WERI-Rb-1 (cell line): ENCODE results near the gene RAD21L1.

Experiments
- DNase-seq: peaks from one replicate; pipeline ENCODE4 v3.0.0-alpha.2; 2020
- H3K27ac ChIP-seq: fragments of 250-450 bp; sonication (Bioruptor Pico); 2 replicates; pipeline ENCODE4 v1.5.1; 2020; ENCODE audit warnings: mild to moderate bottlenecking, moderate library complexity
- H3K27me3 ChIP-seq: fragments of 250-450 bp; sonication (Bioruptor Pico); 2 replicates; pipeline ENCODE4 v1.5.1; 2021; ENCODE audit warnings: mild to moderate bottlenecking, low read depth, moderate library complexity; ENCODE audit not compliant: insufficient read depth, severe bottlenecking
- H3K36me3 ChIP-seq: fragments of 250-450 bp; sonication (Bioruptor Pico); 2 replicates; pipeline ENCODE4 v1.5.1; 2020; ENCODE audit warnings: mild to moderate bottlenecking, moderate library complexity
- H3K4me3 ChIP-seq: 2 replicates; pipeline ENCODE4 v1.5.1; 2011; ENCODE audit warnings: low read depth, mild to moderate bottlenecking, control low read depth, low read length
- H3K9me3 ChIP-seq: fragments of 250-450 bp; sonication (Bioruptor Pico); 2 replicates; pipeline ENCODE4 v1.5.1; 2021; ENCODE audit warnings: mild to moderate bottlenecking, moderate library complexity; ENCODE audit not compliant: severe bottlenecking
- TF ChIP-seq, protein P1 (sequence below): IDR thresholded peaks from 2 replicates; pipeline ENCODE4 v1.5.1; 2011; ENCODE audit warnings: low read depth, mild to moderate bottlenecking, control low read depth, inconsistent platforms, low read length

RAD21L1 gene

DNA sequence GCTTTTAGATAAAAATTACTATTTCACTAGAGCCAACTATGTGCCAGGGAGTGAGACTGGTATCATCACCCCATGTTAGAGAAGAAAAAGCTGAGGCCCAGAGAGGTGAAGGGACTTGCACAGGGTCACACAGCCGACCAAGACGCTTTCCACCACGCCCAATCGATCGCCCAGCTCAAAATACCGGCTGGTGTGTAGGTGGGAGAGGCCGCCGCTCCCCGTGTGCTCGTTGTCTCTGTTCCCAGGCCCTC lies 40.0 kb downstream of the RAD21L1 start:
- H3K4me3 ChIP-seq, result peak overlapping the region; percentile 51
- no peak overlapping the region for H3K27ac ChIP-seq
- no peaks in the 10 kb centered on the region for H3K36me3 ChIP-seq
- no peaks in the 10 kb centered on the region for H3K27me3 ChIP-seq
- TF ChIP-seq, protein P1, sequence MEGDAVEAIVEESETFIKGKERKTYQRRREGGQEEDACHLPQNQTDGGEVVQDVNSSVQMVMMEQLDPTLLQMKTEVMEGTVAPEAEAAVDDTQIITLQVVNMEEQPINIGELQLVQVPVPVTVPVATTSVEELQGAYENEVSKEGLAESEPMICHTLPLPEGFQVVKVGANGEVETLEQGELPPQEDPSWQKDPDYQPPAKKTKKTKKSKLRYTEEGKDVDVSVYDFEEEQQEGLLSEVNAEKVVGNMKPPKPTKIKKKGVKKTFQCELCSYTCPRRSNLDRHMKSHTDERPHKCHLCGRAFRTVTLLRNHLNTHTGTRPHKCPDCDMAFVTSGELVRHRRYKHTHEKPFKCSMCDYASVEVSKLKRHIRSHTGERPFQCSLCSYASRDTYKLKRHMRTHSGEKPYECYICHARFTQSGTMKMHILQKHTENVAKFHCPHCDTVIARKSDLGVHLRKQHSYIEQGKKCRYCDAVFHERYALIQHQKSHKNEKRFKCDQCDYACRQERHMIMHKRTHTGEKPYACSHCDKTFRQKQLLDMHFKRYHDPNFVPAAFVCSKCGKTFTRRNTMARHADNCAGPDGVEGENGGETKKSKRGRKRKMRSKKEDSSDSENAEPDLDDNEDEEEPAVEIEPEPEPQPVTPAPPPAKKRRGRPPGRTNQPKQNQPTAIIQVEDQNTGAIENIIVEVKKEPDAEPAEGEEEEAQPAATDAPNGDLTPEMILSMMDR, result no peak
- DNase-seq, result no peak
- H3K9me3 ChIP-seq, result no peaks in the 10 kb centered on the region

DNA sequence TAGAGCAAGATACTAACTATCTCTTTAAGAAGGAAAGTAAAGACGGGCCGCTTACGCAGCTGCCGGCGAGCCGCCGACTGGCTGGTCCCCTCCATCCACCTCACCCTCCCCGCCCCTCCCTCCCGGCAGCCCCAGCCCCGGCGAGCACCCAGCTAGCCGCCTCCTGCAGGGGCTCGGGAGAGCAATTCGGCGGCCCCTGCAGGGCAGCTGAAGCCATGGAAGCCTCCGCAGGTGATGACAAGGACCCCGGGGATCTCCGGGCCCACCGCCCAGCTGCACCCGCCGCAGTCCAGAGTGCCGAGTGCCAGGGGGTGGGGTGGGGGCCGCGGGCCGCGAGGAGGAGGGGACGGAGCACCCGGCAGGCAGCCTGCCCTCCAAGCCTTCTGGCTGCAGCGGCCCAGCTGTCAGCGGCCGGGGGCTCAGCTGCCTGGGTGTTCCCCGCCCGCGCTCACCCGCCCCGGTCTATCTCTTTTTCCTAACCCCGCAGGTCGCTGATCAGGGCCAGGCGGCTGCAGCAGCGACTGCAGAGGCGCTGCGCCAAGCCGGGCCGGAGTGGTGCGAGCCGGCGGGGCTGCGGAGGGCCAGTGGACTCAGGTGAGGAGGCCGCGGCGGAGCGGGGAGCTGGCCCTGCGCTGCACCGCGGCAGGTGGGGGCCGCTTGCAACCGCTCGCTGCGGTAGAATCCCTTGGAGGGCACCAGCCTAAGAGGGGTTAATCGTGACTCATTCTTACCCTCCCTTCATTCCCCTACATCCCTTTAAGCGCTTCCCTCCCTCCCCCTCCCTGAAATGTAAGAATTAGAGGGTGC lies 40.5 kb downstream of the RAD21L1 start, which contains the start of gene SNPH:
Gene SNPH, plus strand, starts transcription at position 128 of the 807 bp plus-strand sequence. CDS start 29,946 bp downstream, outside the sequence.
- H3K27me3 ChIP-seq, result no peaks in the 10 kb centered on the region
- no peak within 1 kb of the TSS for H3K27ac ChIP-seq
- DNase-seq, result peak; percentile 81
- no peaks in the 10 kb centered on the region for H3K9me3 ChIP-seq
- TF ChIP-seq, protein P1, result no peak
- H3K4me3 ChIP-seq, result peak within 1 kb of the TSS; percentile 51
- H3K36me3 ChIP-seq, result no peaks in the 10 kb centered on the region

DNA sequence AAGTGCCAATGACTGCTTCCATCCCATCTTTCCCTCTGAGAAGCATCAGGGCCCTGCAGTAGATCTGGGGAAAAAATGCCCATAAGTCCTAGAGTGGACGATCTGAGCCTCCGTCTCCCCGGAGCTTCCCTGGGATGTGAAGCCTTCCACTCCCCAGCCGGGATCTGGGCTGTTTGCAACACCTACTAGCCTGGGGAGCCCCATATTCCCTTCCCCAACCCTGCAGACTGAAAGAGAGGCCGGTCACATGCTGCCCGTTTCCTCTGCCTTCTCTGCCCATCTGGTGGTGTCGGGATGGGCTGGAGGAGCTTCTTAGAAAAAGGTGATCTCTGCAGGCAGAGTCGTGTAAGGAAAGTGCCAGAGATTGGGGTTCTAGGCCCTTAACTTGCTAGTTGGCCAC lies 41.3 kb downstream of the RAD21L1 start:
- Histone ChIP-seq H3K4me3 (no peak overlapping the region), H3K36me3 (no peaks in the 10 kb centered on the region), H3K27me3 (no peaks in the 10 kb centered on the region), H3K27ac (no peak overlapping the region), H3K9me3 (no peaks in the 10 kb centered on the region)
- no peak for DNase-seq
- TF ChIP-seq, protein P1, result no peak

DNA sequence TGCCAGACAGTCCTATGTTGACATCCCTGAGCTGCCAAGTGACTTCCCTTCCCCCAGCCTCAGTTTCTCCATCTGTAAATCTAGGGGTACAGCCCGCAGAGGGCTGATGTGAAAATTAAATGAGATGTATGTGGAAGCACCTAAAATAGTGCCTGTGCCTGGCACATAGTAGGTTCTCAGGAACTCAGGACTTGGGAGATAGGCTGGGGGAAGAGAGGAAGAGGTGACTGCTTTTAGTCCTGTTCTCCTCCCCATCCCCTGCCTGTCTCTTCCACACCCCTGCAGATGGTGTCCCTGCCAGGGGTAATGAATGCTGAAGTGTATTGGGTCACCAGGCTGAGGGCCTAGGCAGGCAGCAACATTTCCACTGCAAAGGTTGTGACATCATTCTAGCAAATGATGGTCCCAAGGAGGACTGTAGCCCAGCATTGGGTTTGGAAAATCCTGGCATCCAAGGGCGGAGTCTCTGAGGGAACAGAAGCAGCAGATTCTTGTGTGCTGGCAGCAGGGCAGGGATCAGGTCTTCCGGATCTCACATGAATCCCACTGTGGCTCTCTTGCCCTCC lies 42.0 kb downstream of the RAD21L1 start:
- no peak for DNase-seq
- Histone ChIP-seq H3K36me3 (no peaks in the 10 kb centered on the region), H3K9me3 (no peaks in the 10 kb centered on the region), H3K27ac (no peak overlapping the region), H3K4me3 (no peak overlapping the region), H3K27me3 (no peaks in the 10 kb centered on the region)
- TF ChIP-seq, protein P1, result no peak

DNA sequence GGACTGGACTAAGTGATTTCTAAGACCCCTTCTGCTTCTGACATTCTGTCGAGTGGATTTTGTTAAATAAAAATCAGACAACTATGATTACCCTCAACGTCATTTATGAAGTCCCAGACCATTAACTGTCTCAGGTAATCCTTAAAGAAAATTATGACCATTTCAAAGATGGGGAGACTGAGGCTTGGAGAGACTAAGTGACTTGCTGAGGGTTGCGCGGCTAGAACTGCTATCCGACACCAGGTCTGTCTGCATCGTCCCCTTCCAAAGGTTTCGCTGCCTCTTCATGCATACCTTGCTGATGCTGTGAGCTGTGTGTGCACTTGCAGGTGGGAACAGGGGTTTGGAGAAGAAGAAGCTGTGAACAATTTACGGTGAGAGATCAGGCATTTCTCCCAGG lies 43.4 kb downstream of the RAD21L1 start:
- DNase-seq, result no peak
- TF ChIP-seq, protein P1, result no peak
- no peak overlapping the region for H3K4me3 ChIP-seq
- no peak overlapping the region for H3K27ac ChIP-seq
- no peaks in the 10 kb centered on the region for H3K27me3 ChIP-seq
- H3K36me3 ChIP-seq, result no peaks in the 10 kb centered on the region
- H3K9me3 ChIP-seq, result no peaks in the 10 kb centered on the region
